ENCODE measurements around the gene DIAPH2.
A peak's percentile ranks its signal among the peaks of the same experiment; 100 is the strongest.
"Not testable (repeated sequence)": the region's sequence is repeated elsewhere in the genome, so short reads cannot be mapped to it uniquely, and the experiment has no call there.

DIAPH2 gene

DNA sequence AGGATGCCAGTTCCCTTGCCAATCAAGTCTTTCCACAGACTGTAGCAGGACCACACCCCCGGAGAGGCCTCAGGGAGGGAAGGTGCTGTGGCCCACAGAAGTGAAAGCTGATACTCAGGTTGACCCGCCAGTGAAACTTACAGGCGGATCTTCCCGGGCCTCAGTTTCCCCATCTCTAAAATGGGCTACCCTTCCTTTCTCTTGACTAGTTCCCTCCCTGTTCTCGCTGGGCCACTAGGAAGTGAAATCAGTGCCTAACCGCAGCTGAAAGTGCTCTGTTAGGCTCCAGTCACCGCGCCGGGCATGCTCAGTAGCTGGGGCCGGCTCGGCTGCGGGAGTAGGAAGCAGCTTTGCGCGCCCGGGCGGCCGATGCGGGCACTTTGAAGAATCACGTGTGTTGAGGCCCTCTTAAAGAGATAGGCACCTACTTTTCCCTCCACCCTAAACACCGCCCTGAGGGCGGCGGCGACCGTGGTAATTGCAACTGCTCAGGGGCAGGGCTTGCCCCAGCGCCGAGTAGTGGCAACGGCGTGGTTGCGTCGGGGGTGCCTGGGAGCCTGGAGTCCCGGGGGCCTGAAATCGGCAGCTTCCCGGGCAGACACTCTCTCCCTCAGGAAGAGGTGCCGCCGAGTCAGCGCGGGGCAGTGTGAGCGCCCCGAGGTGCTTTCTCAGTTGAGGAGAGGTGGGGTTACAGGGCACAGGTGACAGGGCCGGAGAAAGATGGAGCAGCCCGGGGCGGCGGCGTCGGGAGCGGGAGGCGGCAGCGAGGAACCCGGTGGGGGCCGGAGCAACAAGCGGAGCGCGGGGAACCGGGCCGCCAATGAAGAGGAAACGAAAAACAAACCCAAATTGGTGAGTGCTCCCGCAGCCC, at the start of gene DIAPH2:
Gene DIAPH2 (plus strand): TSS at position 504 of the 871 bp plus-strand sequence.
- peak; percentile 89 for DNase-seq

- no peak for DNase-seq
These were observed 34.6 kb upstream of the DIAPH2 start for GRCh38 chrX:96650023-96650422.

DNA sequence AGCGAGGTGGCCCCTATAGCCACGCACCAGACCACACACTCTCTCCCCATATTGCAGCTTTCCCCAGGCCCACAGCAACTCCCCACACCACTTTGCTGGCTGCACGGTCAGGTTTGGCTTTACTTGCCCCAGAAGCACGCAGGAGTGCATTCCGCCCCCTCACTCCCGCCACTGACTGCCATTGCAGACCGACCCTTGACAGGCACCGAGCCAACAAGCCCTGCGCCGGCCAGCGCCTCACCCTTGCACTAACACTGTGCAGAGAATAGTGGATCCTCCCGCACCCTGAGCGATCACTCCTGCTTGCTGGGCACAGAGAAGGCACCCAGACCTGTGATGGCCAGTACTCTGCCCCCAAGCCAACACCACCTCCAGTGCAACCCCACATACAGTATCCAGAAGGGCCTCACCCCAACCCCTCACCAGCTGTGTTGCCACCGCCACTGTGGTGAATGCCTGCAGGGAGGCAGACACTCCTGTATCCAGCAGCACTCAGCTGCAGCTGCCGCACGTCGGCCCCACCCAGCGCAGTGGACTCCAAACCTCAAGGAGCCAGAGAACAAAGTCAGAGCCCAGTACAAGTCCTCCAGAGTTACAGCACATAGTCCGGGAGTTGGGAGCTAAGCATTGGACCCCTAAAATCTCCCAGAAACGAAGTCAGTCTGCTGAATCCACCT, 28.6 kb upstream of the DIAPH2 start:
- no peak for DNase-seq

DNA sequence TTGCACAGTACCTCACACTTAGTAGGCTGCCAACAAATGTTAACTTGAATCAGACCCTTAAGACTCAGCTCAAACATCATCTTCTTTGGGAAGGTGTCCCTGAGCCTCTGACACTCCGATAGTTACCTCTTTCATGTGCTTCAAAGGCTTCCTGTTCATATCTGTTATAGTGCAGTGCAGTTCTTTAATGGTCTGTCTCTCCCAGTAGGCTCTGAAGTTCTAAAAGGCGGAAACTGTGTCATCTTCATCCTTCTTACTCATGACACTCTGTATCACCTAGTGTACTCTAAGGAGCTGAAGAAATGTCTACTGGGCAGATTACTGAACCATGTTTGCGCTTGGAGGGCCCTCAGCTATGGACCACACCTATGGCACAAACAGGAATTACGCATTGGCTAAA, 2.1 kb upstream of the DIAPH2 start:
- DNase-seq: no peak

GRCh38 chrX:96683997-96684338, 674 bp upstream of the DIAPH2 start:
- DNase-seq: no peak

GRCh38 chrX:96685210-96686099, 813 bp downstream of the DIAPH2 start:
- peak; percentile 57 for DNase-seq

DNA sequence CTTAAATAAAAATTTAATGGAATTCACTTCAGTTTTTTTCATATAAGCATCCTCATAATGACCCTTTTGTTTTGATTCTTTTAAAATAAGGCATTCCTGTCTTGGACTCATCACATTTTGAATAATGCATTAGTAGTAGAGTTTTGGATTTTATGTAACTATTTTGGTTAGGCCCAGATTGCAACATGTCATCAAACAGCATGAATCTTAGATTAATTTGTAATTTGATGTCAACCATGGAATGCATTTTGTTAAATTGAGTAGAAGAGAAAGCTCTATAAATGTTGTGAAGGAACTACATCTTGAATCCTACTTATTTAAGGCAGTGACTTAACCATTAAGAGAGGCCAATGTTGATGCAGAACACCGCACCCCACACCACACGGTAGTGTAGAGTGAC, 3.1 kb downstream of the DIAPH2 start:
- no peak for DNase-seq

GRCh38 chrX:96688789-96689188, 4.1 kb downstream of the DIAPH2 start:
- no peak for DNase-seq

GRCh38 chrX:96689991-96690390, 5.3 kb downstream of the DIAPH2 start:
- no peak for DNase-seq

- no peak for DNase-seq
These were observed 7.8 kb downstream of the DIAPH2 start for GRCh38 chrX:96692454-96692853.

GRCh38 chrX:96692890-96693289, 8.2 kb downstream of the DIAPH2 start:
- DNase-seq: no peak

- DNase-seq: no peak
These were observed 8.8 kb downstream of the DIAPH2 start for GRCh38 chrX:96693407-96693806.

DNA sequence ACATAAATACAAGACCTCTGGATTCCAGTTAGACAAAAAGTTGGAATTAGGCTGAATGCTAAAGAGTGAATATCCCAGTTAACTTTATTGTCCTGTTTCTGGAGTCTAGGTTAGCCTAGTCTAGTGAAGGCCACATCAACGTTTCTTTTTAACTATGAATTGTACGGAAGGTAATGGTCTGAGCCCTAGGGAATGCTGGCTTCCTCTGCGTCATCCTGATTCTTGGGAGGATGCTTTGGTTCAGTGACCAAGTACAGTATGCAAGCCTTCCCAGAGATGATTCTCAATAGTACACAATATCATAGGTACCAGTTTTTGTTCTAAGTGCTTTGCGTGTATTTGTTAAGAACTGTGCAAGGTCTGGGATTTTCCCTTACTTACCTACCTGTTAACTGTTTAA, 11.8 kb downstream of the DIAPH2 start:
- no peak for DNase-seq

DNA sequence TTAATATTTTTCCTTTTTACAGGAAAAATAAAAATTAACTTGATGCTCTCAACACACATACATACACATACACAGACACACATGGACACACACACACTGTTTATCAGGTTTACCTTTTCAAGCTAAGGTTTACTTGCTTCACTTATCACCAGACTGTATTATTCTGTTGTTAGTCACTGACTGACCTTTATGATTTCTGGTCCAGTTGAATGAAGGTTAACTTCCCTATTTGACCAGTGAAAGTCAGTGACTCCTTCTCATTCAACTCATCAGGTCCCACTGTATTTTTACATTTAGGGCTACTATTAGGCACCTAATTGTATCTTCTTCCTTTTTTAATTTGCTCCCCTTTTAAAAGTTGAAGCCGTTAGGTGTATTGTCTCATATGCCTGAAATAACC, 16.0 kb downstream of the DIAPH2 start:
- no peak for DNase-seq

GRCh38 chrX:96703379-96703778, 18.7 kb downstream of the DIAPH2 start:
- DNase-seq: no peak

DNA sequence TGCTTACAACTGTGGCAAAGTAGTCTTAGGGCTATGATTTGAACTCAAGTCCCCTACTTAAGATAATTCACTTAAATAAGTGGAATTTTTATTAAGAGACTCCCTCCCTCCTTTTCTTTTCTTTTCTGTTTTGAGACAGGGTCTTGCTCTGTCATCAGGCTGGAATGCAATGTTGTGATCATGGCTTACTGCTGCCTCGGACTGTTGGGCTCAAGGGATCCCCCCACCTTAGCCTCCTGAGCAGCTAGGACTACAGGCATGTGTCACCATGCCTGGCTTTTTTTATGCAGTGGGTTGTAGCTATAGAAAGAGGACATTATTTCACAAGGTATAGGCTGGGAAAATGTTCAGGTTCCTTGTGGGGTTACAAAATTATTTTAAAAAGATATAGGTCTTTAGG, 19.2 kb downstream of the DIAPH2 start:
- DNase-seq: no peak

- DNase-seq: no peak
These were observed 20.0 kb downstream of the DIAPH2 start for GRCh38 chrX:96704629-96705028.

DNA sequence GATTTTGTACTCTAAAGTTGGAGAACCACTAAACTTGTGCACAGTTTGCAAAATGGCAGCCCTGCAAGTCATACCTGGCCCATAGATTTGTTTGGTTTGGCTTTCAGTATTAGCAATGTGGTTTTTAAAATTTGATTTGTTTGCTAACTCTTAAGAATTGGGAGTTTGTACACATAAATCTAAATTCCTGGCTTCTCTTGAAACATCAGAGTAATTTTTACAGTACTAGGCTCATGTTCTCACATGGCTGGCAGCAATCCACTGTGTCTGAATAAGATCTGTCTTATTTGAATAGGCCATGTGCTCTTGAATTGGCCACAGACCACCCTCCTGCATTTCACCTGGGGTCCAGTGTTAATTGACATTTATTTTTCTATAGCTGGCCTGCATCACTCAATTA, 21.3 kb downstream of the DIAPH2 start:
- no peak for DNase-seq

DNA sequence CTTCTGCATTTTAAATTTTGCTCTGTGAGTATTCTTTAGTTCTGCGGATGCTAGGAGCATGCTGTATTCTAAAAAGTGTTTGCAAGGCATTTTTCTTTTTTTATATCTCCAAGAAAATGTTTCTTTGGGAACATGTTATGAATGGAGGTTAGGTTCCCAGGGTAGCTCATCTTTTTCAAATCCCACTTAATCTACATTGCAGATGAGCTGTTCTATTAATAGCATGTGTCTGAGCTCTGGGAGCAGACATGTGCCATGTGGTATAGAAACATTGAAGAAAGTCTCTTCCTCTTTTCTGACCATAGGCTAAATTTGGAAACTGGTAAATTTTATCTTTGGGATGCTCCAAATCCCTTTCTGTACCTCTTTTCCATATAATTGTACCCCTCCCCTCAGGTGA, 23.2 kb downstream of the DIAPH2 start:
- DNase-seq: peak; percentile 37

GRCh38 chrX:96710031-96710430, 25.4 kb downstream of the DIAPH2 start:
- DNase-seq: no peak

DNA sequence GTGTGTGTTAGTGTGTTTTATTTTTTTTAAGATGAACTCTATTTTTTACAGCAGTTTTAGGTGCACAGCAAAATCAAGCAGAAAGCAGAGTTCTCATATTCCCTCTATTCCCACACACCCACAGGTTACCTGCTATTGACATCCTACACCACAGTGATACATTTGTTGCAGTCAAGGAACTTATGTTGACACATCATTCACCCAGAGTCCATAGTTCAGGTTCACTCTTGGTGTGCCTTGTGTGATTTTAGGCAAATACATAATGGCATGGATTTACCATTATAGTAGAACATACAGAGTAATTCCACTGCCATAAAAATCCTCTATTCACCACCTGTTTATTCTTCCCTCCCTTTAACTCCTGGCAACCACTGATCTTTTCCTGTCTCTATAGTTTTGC, 28.7 kb downstream of the DIAPH2 start:
- DNase-seq: no peak

- DNase-seq: not testable (repeated sequence)
These were observed 29.8 kb downstream of the DIAPH2 start for GRCh38 chrX:96714393-96714792.

- DNase-seq: no peak
These were observed 30.8 kb downstream of the DIAPH2 start for GRCh38 chrX:96715481-96715880.

All from hematopoietic multipotent progenitor cell treated with erythropoietin and hydrocortisone succinate and interleukin-3 and kit ligand, for 4 days (in vitro differentiated cells).